Measurements from ENCODE around the gene ZDHHC8. TPM values are rescaled to one million over a fixed set of nuclear protein-coding genes. Genes with fewer than 3 reads are reported as not detected.

ZDHHC8 gene
- total and polyA plus RNA-seq, 11 donors, result 15.7 to 45.2 (median 38.2) TPM

GRCh38 chr22:20156611-20157429 is 25.2 kb downstream of the ZDHHC8 start:
- peak; percentile 30 to 77 (median 72) for ATAC-seq
- TF ChIP-seq CTCF (IDR thresholded peaks at IDR 0.05) (peak; percentile 96 to 100 (median 99)), POLR2A (IDR thresholded peaks at IDR 0.05) (no peak)
- no peaks in the 10 kb centered on the region for H3K9me3 ChIP-seq
- H3K4me3 ChIP-seq, result no peak overlapping the region
- peaks cover 0 to 10% (median 0%) of the 10 kb centered on the region in 9 donors for H3K27me3 ChIP-seq
- intact Hi-C loops (cut with DNase I), result loop anchor here (1.0 to 5.0 kb wide), 6 partner anchors 81 to 128 kb away; partner anchors contain the start of gene RTN4R (in 6 of the 10)
- no peak overlapping the region for H3K27ac ChIP-seq
- no peaks in the 10 kb centered on the region for H3K36me3 ChIP-seq
- peak; percentile 75 to 91 (median 79) for DNase-seq
- 42 to 57% (median 44%) methylated on average over 10 to 17 of the region's 17 CpGs for WGBS, 4 donors
- H3K4me1 ChIP-seq, result peaks cover 0 to 11% (median 0%) of the 10 kb centered on the region in 12 donors

GRCh38 chr22:20157430-20158183 is 26.0 kb downstream of the ZDHHC8 start:
- Histone ChIP-seq H3K36me3 (no peaks in the 10 kb centered on the region), H3K4me3 (no peak overlapping the region), H3K27me3 (peaks cover 0 to 10% (median 0%) of the 10 kb centered on the region in 9 donors), H3K9me3 (no peaks in the 10 kb centered on the region), H3K27ac (no peak overlapping the region), H3K4me1 (peaks cover 0 to 11% (median 0%) of the 10 kb centered on the region in 12 donors)
- 56 to 78% (median 67%) methylated on average over 10 to 15 of the region's 15 CpGs for WGBS, 4 donors
- ATAC-seq (no peak), DNase-seq (no peak)
- TF ChIP-seq CTCF (IDR thresholded peaks at IDR 0.05) (no peak), POLR2A (IDR thresholded peaks at IDR 0.05) (no peak)
- intact Hi-C loops (cut with DNase I), result loop anchor here (1.0 to 5.0 kb wide), 7 partner anchors 81 to 128 kb away; partner anchors contain the start of gene RTN4R (in 6 of the 10)

- ATAC-seq, result no peak
- peaks cover 0 to 10% (median 0%) of the 10 kb centered on the region in 9 donors for H3K27me3 ChIP-seq
- intact Hi-C loops (cut with DNase I), result loop anchor here in 5 of 10 donors (1.0 to 5.0 kb wide), 3 partner anchors 109 to 126 kb away; partner anchors contain the start of gene RTN4R (in 4 of the 5)
- H3K9me3 ChIP-seq, result no peaks in the 10 kb centered on the region
- DNase-seq, result no peak
- H3K27ac ChIP-seq, result no peak overlapping the region
- H3K4me1 ChIP-seq, result peaks cover 0 to 11% (median 0%) of the 10 kb centered on the region in 12 donors
- no peaks in the 10 kb centered on the region for H3K36me3 ChIP-seq
- TF ChIP-seq POLR2A (IDR thresholded peaks at IDR 0.05) (no peak), CTCF (IDR thresholded peaks at IDR 0.05) (no peak)
- WGBS, 4 donors, result 76 to 82% (median 79%) methylated on average over 9 to 15 of the region's 15 CpGs
- H3K4me3 ChIP-seq, result no peak overlapping the region
Observed at GRCh38 chr22:20158391-20159036, 26.9 kb downstream of the ZDHHC8 start.
